ENCODE data around the gene MBIP.

Gene MBIP

DNA sequence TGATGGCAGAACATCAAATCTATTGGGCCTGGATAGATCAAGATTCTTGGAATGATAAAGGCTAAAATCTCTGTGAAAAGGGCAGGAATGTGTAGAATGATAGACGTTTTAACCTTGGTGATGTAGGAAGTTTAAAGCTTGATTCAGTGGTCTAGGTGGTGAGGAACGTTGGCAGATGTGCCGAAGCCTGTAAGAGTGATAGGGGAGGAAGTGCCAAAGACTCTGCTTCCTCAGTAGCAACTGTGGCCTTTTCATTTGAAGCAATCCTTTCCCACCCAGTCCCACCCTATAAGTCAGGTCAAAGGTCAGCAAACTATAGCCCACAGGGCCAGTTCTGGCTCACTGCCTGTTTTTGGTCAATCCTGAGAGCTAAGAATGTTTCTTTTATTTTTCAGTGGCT is 62.2 kb downstream of the MBIP start:
- TF ChIP-seq SUZ12 (IDR thresholded peaks at IDR 0.05) (no peak), CTBP1 (IDR thresholded peaks at IDR 0.05; ENCODE audit: borderline replicate concordance) (no peak), FOXM1 (IDR thresholded peaks at IDR 0.05; ENCODE audit: borderline replicate concordance) (no peak), FOXA1 (IDR thresholded peaks at IDR 0.05) (no peak), LEF1 (IDR thresholded peaks at IDR 0.05; ENCODE audit: borderline replicate concordance) (no peak), TARDBP (IDR thresholded peaks at IDR 0.05) (no peak), FOXK2 (IDR thresholded peaks at IDR 0.05) (no peak), ZNF384 (IDR thresholded peaks at IDR 0.05) (no peak), ELF4 (IDR thresholded peaks at IDR 0.05) (no peak), SP1 (IDR thresholded peaks at IDR 0.05) (no peak), L3MBTL2 (conservative IDR thresholded peaks at IDR 0.05) (no peak), NFRKB (IDR thresholded peaks at IDR 0.05) (no peak), BHLHE40 (IDR thresholded peaks at IDR 0.05; ENCODE audit: borderline replicate concordance) (no peak), HDGF (IDR thresholded peaks at IDR 0.05; ENCODE audit: borderline replicate concordance) (no peak), ARNT (IDR thresholded peaks at IDR 0.05) (no peak)
- TF ChIP-seq, protein P1, sequence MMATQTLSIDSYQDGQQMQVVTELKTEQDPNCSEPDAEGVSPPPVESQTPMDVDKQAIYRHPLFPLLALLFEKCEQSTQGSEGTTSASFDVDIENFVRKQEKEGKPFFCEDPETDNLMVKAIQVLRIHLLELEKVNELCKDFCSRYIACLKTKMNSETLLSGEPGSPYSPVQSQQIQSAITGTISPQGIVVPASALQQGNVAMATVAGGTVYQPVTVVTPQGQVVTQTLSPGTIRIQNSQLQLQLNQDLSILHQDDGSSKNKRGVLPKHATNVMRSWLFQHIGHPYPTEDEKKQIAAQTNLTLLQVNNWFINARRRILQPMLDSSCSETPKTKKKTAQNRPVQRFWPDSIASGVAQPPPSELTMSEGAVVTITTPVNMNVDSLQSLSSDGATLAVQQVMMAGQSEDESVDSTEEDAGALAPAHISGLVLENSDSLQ (IDR thresholded peaks at IDR 0.05), result no peak
- POLR2A ChIA-PET, result no interaction called here
- CTCF ChIA-PET, result no interaction called here
- DNase-seq (ENCODE audit: extremely low spot score), result no peak

GRCh38 chr14:36256126-36256801 is 64.2 kb downstream of the MBIP start:
- CTCF ChIA-PET, result interaction anchor here (0.7 to 1.5 kb wide), 2 partner anchors 21 to 23 kb away, joined by 3 to 9 read pairs; no protein-coding TSS in a partner anchor
- TF ChIP-seq SUZ12 (IDR thresholded peaks at IDR 0.05), result no peak
- no peak for TF ChIP-seq SP1 (IDR thresholded peaks at IDR 0.05)
- TF ChIP-seq CTBP1 (IDR thresholded peaks at IDR 0.05; ENCODE audit: borderline replicate concordance), result no peak
- no peak for TF ChIP-seq NFRKB (IDR thresholded peaks at IDR 0.05)
- no peak for TF ChIP-seq FOXA1 (IDR thresholded peaks at IDR 0.05)
- TF ChIP-seq TARDBP (IDR thresholded peaks at IDR 0.05), result no peak
- TF ChIP-seq, protein P1 (IDR thresholded peaks at IDR 0.05), result no peak
- no peak for TF ChIP-seq BHLHE40 (IDR thresholded peaks at IDR 0.05; ENCODE audit: borderline replicate concordance)
- no peak for TF ChIP-seq LEF1 (IDR thresholded peaks at IDR 0.05; ENCODE audit: borderline replicate concordance)
- no peak for TF ChIP-seq HDGF (IDR thresholded peaks at IDR 0.05; ENCODE audit: borderline replicate concordance)
- no peak for DNase-seq (ENCODE audit: extremely low spot score)
- POLR2A ChIA-PET, result no interaction called here

GRCh38 chr14:36254020-36254624 is 66.3 kb downstream of the MBIP start:
- DNase-seq (ENCODE audit: extremely low spot score), result no peak
- ChIA-PET POLR2A (no interaction called here), CTCF (interaction anchor here (0.6 to 1.6 kb wide), 3 partner anchors 8 to 1177 kb away, joined by 3 to 4 read pairs (median 3); no protein-coding TSS in a partner anchor)
- TF ChIP-seq ELF4 (IDR thresholded peaks at IDR 0.05) (no peak), LEF1 (IDR thresholded peaks at IDR 0.05; ENCODE audit: borderline replicate concordance) (no peak), FOXM1 (IDR thresholded peaks at IDR 0.05; ENCODE audit: borderline replicate concordance) (no peak), FOXK2 (IDR thresholded peaks at IDR 0.05) (no peak), TARDBP (IDR thresholded peaks at IDR 0.05) (no peak), L3MBTL2 (conservative IDR thresholded peaks at IDR 0.05) (no peak), ZNF384 (IDR thresholded peaks at IDR 0.05) (no peak), HDGF (IDR thresholded peaks at IDR 0.05; ENCODE audit: borderline replicate concordance) (no peak), CTBP1 (IDR thresholded peaks at IDR 0.05; ENCODE audit: borderline replicate concordance) (no peak), SP1 (IDR thresholded peaks at IDR 0.05) (no peak), NFRKB (IDR thresholded peaks at IDR 0.05) (no peak), ARNT (IDR thresholded peaks at IDR 0.05) (no peak), SUZ12 (IDR thresholded peaks at IDR 0.05) (no peak), BHLHE40 (IDR thresholded peaks at IDR 0.05; ENCODE audit: borderline replicate concordance) (no peak), FOXA1 (IDR thresholded peaks at IDR 0.05) (no peak)
- TF ChIP-seq, protein P1 (IDR thresholded peaks at IDR 0.05), result no peak
